WTC11 (cell line): Measurements from ENCODE around the gene UMAD1. TPM values are rescaled to one million over a fixed set of nuclear protein-coding genes. Genes with fewer than 3 reads are reported as not detected.

Experiments used
- ATAC-seq: fragments of 200-7000 bp; cut with Tn5 transposase; 2 replicates; pipeline ENCODE4 v1.10.0; 2021; ENCODE audit warnings: mild to moderate bottlenecking, moderate library complexity
- CTCF ChIA-PET: fragments of 300-600 bp; sonication (Branson Sonifier 250); formaldehyde crosslinking; loops from one replicate; lab custom pipeline; 2021; ENCODE audit warnings: antibody characterized with exemption; lab: Charles Lee
- POLR2A ChIA-PET: fragments of 350-600 bp; sonication (Branson Sonifier 250); formaldehyde crosslinking; loops from one replicate; lab custom pipeline; 2021; ENCODE audit warnings: antibody characterized with exemption; lab: Charles Lee
- DNase-seq: peaks from one replicate; pipeline ENCODE4 v3.0.0; 2021; ENCODE audit warnings: low spot score
- H3K27ac Mint-ChIP-seq: 2 replicates; pipeline ENCODE4 v1.8.0; 2021; ENCODE audit warnings: mixed read lengths
- H3K27me3 Mint-ChIP-seq: 2 replicates; pipeline ENCODE4 v1.8.0; 2021; ENCODE audit warnings: low read depth, mild to moderate bottlenecking, moderate library complexity, mixed read lengths
- H3K36me3 Mint-ChIP-seq: 2 replicates; pipeline ENCODE4 v1.8.0; 2021; ENCODE audit warnings: mixed read lengths
- H3K4me1 Mint-ChIP-seq: 2 replicates; pipeline ENCODE4 v1.8.0; 2022; ENCODE audit warnings: mixed read lengths
- H3K4me3 Mint-ChIP-seq: 2 replicates; pipeline ENCODE4 v1.8.0; 2021; ENCODE audit warnings: mild to moderate bottlenecking, moderate library complexity, mixed read lengths
- H3K9me3 Mint-ChIP-seq: 2 replicates; pipeline ENCODE4 v1.8.0; 2021; ENCODE audit warnings: mixed read lengths
- AFF4 ChIP-seq: sonication (generic); formaldehyde crosslinking; IDR thresholded peaks from 2 replicates; pipeline ENCODE4 v1.8.1; 2023; ENCODE audit warnings: mild to moderate bottlenecking, missing genetic modification reagents, borderline replicate concordance
- ATF3 ChIP-seq: sonication (generic); formaldehyde crosslinking; conservative IDR thresholded peaks from 2 replicates; pipeline ENCODE4 v1.8.1; 2022; ENCODE audit warnings: mild to moderate bottlenecking, missing genetic modification reagents
- E2F5 ChIP-seq: sonication (generic); formaldehyde crosslinking; IDR thresholded peaks from 2 replicates; pipeline ENCODE4 v1.8.1; 2022; ENCODE audit warnings: mild to moderate bottlenecking, moderate library complexity, missing genetic modification reagents
- ERG ChIP-seq: fragments of 250-450 bp; sonication (Bioruptor Pico); IDR thresholded peaks from 2 replicates; pipeline ENCODE4 v1.8.0; 2021; ENCODE audit warnings: mild to moderate bottlenecking
- FOXP4 ChIP-seq: sonication (generic); formaldehyde crosslinking; IDR thresholded peaks from 2 replicates; pipeline ENCODE4 v1.8.0; 2022; ENCODE audit warnings: mild to moderate bottlenecking, missing genetic modification reagents
- IRF2 ChIP-seq: sonication (generic); formaldehyde crosslinking; IDR thresholded peaks from 2 replicates; pipeline ENCODE4 v1.8.0; 2022; ENCODE audit warnings: low read depth, missing genetic modification reagents, borderline replicate concordance
- MYBL2 ChIP-seq: sonication (generic); formaldehyde crosslinking; IDR thresholded peaks from 2 replicates; pipeline ENCODE4 v1.8.1; 2023; ENCODE audit warnings: mild to moderate bottlenecking, moderate library complexity, missing genetic modification reagents
- NR2C2 ChIP-seq: sonication (generic); formaldehyde crosslinking; IDR thresholded peaks from 2 replicates; pipeline ENCODE4 v1.8.0; 2022; ENCODE audit warnings: mild to moderate bottlenecking, missing genetic modification reagents
- RELA ChIP-seq: sonication (generic); formaldehyde crosslinking; IDR thresholded peaks from 2 replicates; pipeline ENCODE4 v1.8.1; 2022; ENCODE audit warnings: missing genetic modification reagents, mild to moderate bottlenecking, borderline replicate concordance
- SMAD3 ChIP-seq: sonication (generic); formaldehyde crosslinking; IDR thresholded peaks from 2 replicates; pipeline ENCODE4 v1.8.0; 2022; ENCODE audit warnings: missing genetic modification reagents, mild to moderate bottlenecking, borderline replicate concordance
- USF1 ChIP-seq: sonication (generic); formaldehyde crosslinking; IDR thresholded peaks from 2 replicates; pipeline ENCODE4 v1.8.0; 2022; ENCODE audit warnings: mild to moderate bottlenecking, missing genetic modification reagents
- ZNF396 ChIP-seq: fragments of 250-450 bp; sonication (Bioruptor Pico); IDR thresholded peaks from 2 replicates; pipeline ENCODE4 v1.8.0; 2021; ENCODE audit warnings: mild to moderate bottlenecking, moderate library complexity, borderline replicate concordance
- ZNF416 ChIP-seq: fragments of 250-450 bp; sonication (Bioruptor Pico); IDR thresholded peaks from 2 replicates; pipeline ENCODE4 v1.9.0; 2021; ENCODE audit warnings: mild to moderate bottlenecking, inconsistent platforms
- ZNF425 ChIP-seq: fragments of 250-450 bp; sonication (Bioruptor Pico); conservative IDR thresholded peaks from 2 replicates; pipeline ENCODE4 v1.9.0; 2021; ENCODE audit warnings: mild to moderate bottlenecking
- total RNA-seq: library from RNA; stranded (reverse); gene quantifications from 3 replicates; pipeline ENCODE4 v1.2.3, GENCODE V29; 2021

UMAD1 gene
- total RNA-seq, 1 experiment from 2014 or later, result 13.0 TPM

- TF ChIP-seq E2F5 (no peak), FOXP4 (no peak), ZNF416 (CRISPR knock-in tag) (no peak), RELA (CRISPR knock-in tag) (no peak), ZNF396 (CRISPR knock-in tag) (no peak), ZNF425 (CRISPR knock-in tag) (no peak), NR2C2 (no peak), SMAD3 (CRISPR knock-in tag) (no peak), AFF4 (CRISPR knock-in tag) (no peak), ERG (CRISPR knock-in tag) (no peak), ATF3 (no peak), USF1 (CRISPR knock-in tag) (no peak), MYBL2 (no peak), IRF2 (CRISPR knock-in tag) (no peak)
- Mint-ChIP-seq H3K4me1 (no peaks in the 10 kb centered on the region), H3K27me3 (no peaks in the 10 kb centered on the region), H3K9me3 (peaks cover 65% of the 10 kb centered on the region), H3K36me3 (peaks cover 39% of the 10 kb centered on the region), H3K27ac (no peak overlapping the region), H3K4me3 (no peak overlapping the region)
- POLR2A ChIA-PET, result no interaction called here
- no peak for ATAC-seq
- DNase-seq, result no peak
- CTCF ChIA-PET, result interaction anchor here (1.0 kb wide), 1 partner anchor 10 kb away, joined by 3 read pairs; the partner anchor contains the start of gene UMAD1
Observed at GRCh38 chr7:7630626-7631329, 9.8 kb upstream of the UMAD1 start.
